Large intestine (tissue), 3 donors: ENCODE results near the gene SEMA4D. TPM values are rescaled to one million over a fixed set of nuclear protein-coding genes. Genes with fewer than 3 reads are reported as not detected.
"Not testable (repeated sequence)": the region's sequence is repeated elsewhere in the genome, so short reads cannot be mapped to it uniquely, and the experiment has no call there.

ENCODE experiments used
- DNase-seq, 2 donors: peaks; one replicate each; pipeline versions ENCODE4 v3.0.0 to v3.0.0-alpha.2; 2013
- H3K27ac ChIP-seq: one replicate; pipeline ENCODE4 v1.5.1; 2013; ENCODE audit warnings: low read length
- H3K27me3 ChIP-seq: 2 replicates; pipeline ENCODE4 v1.6.1; 2013; ENCODE audit warnings: low read length; ENCODE audit not compliant: control insufficient read depth, insufficient read depth
- H3K36me3 ChIP-seq: 2 replicates; pipeline ENCODE4 v1.6.1; 2013; ENCODE audit warnings: low read length; ENCODE audit not compliant: control insufficient read depth, insufficient read depth
- H3K4me1 ChIP-seq: one replicate; pipeline ENCODE4 v1.6.1; 2013; ENCODE audit warnings: low read length; ENCODE audit not compliant: control insufficient read depth, insufficient read depth
- H3K4me3 ChIP-seq: one replicate; pipeline ENCODE4 v1.5.1; 2013; ENCODE audit warnings: low read length
- H3K9me3 ChIP-seq: one replicate; pipeline ENCODE4 v1.6.1; 2013; ENCODE audit warnings: mild to moderate bottlenecking, low read depth, low read length, moderate library complexity; ENCODE audit not compliant: control insufficient read depth
- WGBS: methylation state at CpG from one replicate; pipeline ENCODE4 v1.1.5; 2013; ENCODE audit warnings: low lambda C conversion rate; ENCODE audit not compliant: insufficient coverage; 5-methylcytosine and 5-hydroxymethylcytosine counted together
- polyA plus RNA-seq: library from polyadenylated mRNA; unstranded; fragments of 120-200 nt; gene quantifications from one replicate; pipeline ENCODE4 v1.2.1, GENCODE V29; 2013

SEMA4D gene
- polyA plus RNA-seq, 1 donor, result 32.8 TPM

DNA sequence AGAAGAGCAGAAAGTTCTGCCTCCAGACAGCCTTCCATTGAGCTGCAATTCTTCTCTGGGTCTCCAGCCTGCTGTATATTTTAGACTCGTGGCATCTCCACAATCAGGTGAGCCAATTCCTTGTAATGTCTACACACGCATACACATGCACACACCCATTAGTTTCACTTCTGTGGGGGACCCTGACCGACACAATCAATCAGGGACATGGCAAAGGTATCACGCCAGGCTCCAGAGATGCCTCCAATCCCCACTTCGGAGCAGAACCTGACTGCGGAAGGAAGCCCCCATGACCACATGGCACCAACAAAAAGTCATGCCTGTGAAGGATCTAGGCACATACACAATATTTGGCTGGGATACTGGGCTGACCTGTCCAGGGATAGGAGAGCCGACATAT lies 21.4 kb downstream of the SEMA4D start:
- H3K27ac ChIP-seq, result no peak overlapping the region
- peaks cover 3% of the 10 kb centered on the region for H3K9me3 ChIP-seq
- no peaks in the 10 kb centered on the region for H3K27me3 ChIP-seq
- H3K4me1 ChIP-seq, result peaks cover 9% of the 10 kb centered on the region
- DNase-seq, result no peak
- peaks cover 13% of the 10 kb centered on the region for H3K36me3 ChIP-seq
- WGBS, result no CpG with 5 or more reads among the region's 7 CpGs
- H3K4me3 ChIP-seq, result no peak overlapping the region

DNA sequence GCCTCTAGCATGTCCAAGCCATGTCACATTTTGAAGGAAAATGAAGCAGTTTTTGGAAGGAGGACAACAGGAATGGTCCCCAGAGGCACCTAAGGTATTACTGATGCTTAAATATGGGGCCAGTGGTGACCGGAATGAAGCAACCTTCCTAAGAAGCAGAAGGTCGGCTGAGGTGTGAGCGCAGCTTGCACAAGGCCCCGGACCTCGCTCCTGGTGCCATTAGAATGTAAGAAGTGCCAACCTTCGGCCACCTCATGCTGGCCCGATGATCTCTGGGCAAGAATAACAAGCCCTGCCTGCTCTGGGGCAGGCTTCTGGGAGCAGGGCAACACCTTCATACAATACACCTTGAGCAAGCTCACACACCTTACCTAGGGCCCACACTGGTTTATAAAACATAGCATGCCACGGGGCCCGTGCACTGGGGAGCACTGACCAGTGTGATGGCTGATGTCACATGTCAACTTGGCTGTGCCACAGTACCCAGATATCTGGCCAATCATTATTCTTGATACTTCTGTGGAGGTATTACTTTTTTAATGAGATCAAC lies 21.9 kb downstream of the SEMA4D start:
- no peak for DNase-seq
- no CpG with 5 or more reads among the region's 9 CpGs for WGBS
- H3K27ac ChIP-seq, result no peak overlapping the region
- peaks cover 13% of the 10 kb centered on the region for H3K36me3 ChIP-seq
- peaks cover 9% of the 10 kb centered on the region for H3K4me1 ChIP-seq
- no peaks in the 10 kb centered on the region for H3K27me3 ChIP-seq
- peaks cover 3% of the 10 kb centered on the region for H3K9me3 ChIP-seq
- H3K4me3 ChIP-seq, result no peak overlapping the region

DNA sequence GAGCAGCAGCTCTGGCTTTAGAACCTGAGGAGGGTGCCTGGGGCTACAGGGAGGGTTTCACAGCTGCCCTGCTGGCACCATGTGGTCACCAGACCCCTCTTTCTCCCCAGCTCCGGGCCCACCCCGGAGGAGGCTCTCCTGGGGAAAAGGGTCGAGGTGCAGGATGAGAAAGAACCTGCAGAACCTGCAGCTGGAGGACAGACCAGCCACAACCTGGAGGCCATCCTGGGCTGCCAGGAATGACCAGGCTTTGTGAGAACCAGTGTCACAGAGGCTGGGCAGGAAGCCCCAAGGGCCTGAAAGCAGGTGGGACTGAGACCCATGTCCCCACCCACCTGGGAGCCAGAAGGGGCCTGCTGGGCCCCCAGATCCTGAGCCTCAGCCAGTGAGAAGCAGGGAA lies 23.0 kb downstream of the SEMA4D start:
- peaks cover 9% of the 10 kb centered on the region for H3K4me1 ChIP-seq
- no peak for DNase-seq
- no peak overlapping the region for H3K4me3 ChIP-seq
- no CpG with 5 or more reads among the region's 3 CpGs for WGBS
- H3K36me3 ChIP-seq, result peaks cover 13% of the 10 kb centered on the region
- H3K27ac ChIP-seq, result no peak overlapping the region
- peaks cover 3% of the 10 kb centered on the region for H3K9me3 ChIP-seq
- H3K27me3 ChIP-seq, result no peaks in the 10 kb centered on the region

DNA sequence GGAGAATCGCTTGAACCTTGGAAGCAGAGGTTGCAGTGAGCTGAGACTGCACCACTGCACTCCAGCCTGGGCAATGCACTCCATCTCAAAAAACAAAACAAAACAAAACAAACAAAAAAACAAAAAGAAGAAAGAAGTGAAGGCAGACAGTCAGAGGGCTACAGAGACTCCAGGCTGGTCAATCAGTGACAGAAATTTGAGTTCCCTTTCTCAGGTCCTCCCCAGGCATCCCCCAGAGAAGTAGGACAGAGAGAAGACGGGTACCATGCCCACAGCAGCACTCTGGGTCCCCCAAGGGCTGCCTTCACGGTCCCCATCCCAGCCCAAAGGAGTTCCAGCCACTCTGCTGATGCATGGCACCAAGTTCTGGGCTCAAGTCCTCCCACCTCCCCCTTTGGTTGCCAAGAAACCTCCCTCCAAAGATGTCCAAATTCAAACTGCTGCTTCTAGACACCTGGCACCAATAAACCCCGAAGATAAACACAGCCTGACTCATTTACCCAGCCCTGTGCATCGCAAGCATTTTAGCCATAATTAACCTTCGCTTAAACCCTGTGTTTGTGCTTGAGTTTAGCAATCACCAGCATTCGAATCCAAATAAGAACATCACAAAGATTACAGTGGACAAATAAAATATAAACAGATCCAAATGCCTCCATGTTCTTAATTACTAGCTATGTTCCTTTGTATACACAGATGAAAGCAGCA lies 24.0 kb downstream of the SEMA4D start:
- peak in 1 of 2 donors; percentile 24 for DNase-seq
- WGBS, result 80% methylated on average over 1 of the region's 7 CpGs

DNA sequence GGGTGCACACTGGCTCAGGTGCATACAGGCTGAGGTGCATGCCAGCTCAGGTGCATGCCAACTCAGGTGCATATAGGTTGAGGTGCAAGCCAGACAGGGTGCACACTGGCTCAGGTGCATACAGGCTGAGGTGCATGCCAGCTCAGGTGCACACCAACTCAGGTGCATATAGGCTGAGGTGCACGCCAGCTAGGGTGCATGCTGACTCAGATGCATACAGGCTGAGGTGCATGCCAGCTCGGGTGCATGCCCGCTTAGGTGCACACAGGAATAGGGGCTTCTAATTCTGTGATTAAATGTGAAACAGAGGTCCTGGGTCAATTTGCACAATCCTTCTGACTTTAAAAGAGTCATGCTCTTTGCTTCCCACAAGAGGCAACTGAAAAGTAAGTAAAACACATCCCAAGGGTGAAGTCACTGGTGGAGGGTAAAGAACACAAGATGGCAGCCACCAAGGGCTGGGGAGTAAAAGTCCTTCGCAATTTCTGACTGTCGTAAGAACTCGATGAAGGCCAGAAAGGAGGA lies 26.1 kb downstream of the SEMA4D start:
- H3K36me3 ChIP-seq, H3K4me1 ChIP-seq, H3K27ac ChIP-seq, H3K27me3 ChIP-seq, H3K9me3 ChIP-seq, H3K4me3 ChIP-seq, DNase-seq: not testable (repeated sequence)
- 100% methylated on average over 1 of the region's 6 CpGs for WGBS

More for the DNA sequence above, 24.0 kb downstream of the SEMA4D start:
- H3K36me3 ChIP-seq, result peaks cover 9% of the 10 kb centered on the region
- peaks cover 9% of the 10 kb centered on the region for H3K4me1 ChIP-seq
- H3K27ac ChIP-seq, result no peak overlapping the region
- H3K9me3 ChIP-seq, result peaks cover 1% of the 10 kb centered on the region
- no peaks in the 10 kb centered on the region for H3K27me3 ChIP-seq
- H3K4me3 ChIP-seq, result no peak overlapping the region

DNA sequence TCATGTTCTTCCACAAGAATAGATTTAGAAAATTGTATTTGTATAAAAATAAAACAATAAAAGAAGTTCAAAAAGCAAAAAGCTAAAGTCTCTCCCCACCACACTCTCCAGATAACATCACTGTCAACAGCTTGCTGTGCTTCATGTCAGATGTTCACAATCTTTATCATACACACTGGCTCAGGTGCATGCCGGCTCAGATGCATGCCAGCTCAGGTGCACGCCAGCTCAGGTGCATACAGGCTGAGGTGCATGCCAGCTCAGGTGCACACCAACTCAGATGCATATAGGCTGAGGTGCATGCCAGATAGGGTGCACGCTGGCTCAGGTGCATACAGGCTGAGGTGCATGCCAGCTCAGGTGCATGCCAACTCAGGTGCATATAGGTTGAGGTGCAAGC lies 26.5 kb downstream of the SEMA4D start:
- Histone ChIP-seq H3K9me3 (no peaks in the 10 kb centered on the region), H3K27ac (no peak overlapping the region)
- DNase-seq, result no peak

DNA sequence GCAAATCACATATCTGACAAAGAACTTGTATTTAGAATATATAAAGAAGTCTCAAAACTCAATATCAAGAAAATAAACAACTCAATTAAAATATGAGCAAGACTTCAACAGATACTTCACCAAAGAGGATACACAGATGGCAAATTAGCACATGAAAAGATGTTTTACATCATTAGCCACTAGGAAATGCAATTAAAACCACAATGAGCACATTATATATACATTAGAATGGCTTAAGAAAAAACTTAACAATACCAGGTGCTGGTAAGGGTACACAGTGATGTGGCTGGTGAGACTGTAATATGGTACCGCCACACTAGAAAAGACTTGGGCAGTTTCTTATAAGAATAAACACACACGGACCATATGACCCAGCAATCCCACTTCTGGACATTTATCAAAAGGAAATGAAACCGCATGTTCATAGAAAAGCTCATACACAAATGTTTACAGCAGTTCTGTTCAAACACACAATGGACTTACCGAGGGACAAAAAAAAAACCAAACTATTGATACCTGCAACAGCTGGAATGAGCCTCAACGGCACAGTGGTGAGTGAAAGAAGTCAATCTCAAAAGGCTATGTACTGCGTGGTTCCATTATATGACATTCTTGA lies 27.6 kb downstream of the SEMA4D start:
- H3K27ac ChIP-seq, result no peak overlapping the region
- no peaks in the 10 kb centered on the region for H3K4me1 ChIP-seq
- WGBS, result 93% methylated on average over 3 of the region's 6 CpGs

More for the DNA sequence above, 26.5 kb downstream of the SEMA4D start:
- peaks cover 8% of the 10 kb centered on the region for H3K36me3 ChIP-seq
- no peaks in the 10 kb centered on the region for H3K4me1 ChIP-seq
- no peaks in the 10 kb centered on the region for H3K27me3 ChIP-seq
- H3K4me3 ChIP-seq, result no peak overlapping the region
- WGBS, result no CpG with 5 or more reads among the region's 3 CpGs

DNA sequence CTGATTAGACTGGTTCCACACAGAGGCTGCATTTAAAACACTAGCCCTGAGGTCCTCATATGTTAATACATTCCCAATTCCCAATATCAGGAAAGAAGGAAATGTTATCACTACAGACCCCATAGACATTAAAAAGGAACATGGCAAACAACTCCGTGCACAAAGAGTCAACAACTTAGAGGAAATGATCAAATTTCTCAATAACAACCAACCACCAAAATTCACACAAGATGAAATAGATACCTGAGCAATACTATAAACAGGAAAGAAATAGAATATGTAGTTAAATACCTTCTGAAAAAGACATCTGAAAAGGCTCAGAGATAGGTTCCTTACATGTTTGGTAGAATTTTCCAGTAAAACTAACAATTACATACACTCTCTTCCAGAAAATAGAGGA lies 28.9 kb downstream of the SEMA4D start:
- no peaks in the 10 kb centered on the region for H3K36me3 ChIP-seq
- H3K27me3 ChIP-seq, result no peaks in the 10 kb centered on the region
- DNase-seq, result no peak
- H3K4me1 ChIP-seq, result no peaks in the 10 kb centered on the region
- no peak overlapping the region for H3K4me3 ChIP-seq
- WGBS, result no CpG with 5 or more reads among the region's 1 CpG
- H3K9me3 ChIP-seq, result no peaks in the 10 kb centered on the region
- no peak overlapping the region for H3K27ac ChIP-seq

More for the DNA sequence above, 27.6 kb downstream of the SEMA4D start:
- DNase-seq, result no peak
- Histone ChIP-seq H3K4me3 (no peak overlapping the region), H3K36me3 (peaks cover 2% of the 10 kb centered on the region), H3K27me3 (no peaks in the 10 kb centered on the region), H3K9me3 (no peaks in the 10 kb centered on the region)

DNA sequence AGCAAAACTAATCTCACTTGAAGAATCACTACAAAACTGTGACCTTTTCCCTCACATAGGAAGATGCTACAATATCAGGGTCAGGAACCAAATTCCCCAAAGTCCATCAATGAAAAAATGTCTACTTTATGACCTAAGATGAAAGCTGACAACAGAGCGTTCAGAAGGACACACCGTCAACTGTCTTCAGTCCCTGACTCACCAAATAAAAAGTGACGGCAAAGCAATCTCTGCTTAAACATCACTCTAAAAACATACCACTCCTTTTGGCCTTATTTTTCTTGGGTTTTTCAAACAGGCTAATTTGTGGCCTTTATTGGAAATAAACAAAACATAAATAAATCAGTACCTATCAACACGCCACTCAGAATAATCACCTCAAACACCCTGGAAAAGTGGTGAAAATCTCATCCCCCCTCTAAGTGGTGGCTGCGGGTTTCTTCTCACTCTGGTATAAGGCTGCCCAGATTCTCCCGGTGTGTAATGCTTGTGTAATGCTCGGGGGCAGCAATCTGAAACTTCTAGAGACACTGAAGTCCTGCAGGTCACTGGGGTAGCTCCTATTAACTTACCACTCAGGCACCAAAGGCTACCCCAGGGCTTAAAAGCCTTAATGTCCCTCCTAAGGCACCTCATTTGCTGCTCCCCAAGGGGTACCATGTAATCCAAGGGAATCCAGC lies 29.5 kb downstream of the SEMA4D start:
- H3K27ac ChIP-seq, result no peak overlapping the region
- H3K4me3 ChIP-seq, result no peak overlapping the region
- no peaks in the 10 kb centered on the region for H3K27me3 ChIP-seq
- H3K4me1 ChIP-seq, result no peaks in the 10 kb centered on the region
- H3K9me3 ChIP-seq, result no peaks in the 10 kb centered on the region
- DNase-seq, result no peak
- no CpG with 5 or more reads among the region's 7 CpGs for WGBS
- H3K36me3 ChIP-seq, result no peaks in the 10 kb centered on the region

DNA sequence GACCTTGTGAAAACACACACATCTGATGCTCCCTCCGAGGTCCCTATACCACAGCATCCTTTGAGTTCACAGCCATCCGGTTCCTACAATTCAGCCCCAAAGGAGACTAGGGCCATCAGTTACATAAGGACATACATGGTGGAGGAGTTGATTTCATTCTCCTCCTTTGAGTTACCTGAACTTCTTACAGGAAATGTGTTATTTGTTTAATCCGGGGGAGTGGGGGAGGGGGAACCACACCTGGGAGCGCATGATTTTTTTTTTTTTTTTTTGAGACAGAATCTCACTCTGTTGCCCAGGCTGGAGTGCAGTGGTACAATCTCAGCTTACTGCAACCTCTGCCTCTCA lies 30.7 kb downstream of the SEMA4D start:
- Histone ChIP-seq H3K27me3 (no peaks in the 10 kb centered on the region), H3K4me3 (no peak overlapping the region), H3K27ac (no peak overlapping the region), H3K9me3 (no peaks in the 10 kb centered on the region), H3K36me3 (no peaks in the 10 kb centered on the region), H3K4me1 (no peaks in the 10 kb centered on the region)
- WGBS, result no CpG with 5 or more reads among the region's 4 CpGs
- no peak for DNase-seq
